Measurements from ENCODE around the gene FGD1. TPM values are rescaled to one million over a fixed set of nuclear protein-coding genes. Genes with fewer than 3 reads are reported as not detected.
"Not testable (repeated sequence)": the region's sequence is repeated elsewhere in the genome, so short reads cannot be mapped to it uniquely, and the experiment has no call there.

The FGD1 gene
- total RNA-seq (1 to 10 TPM; 8.9 to 9.9 TPM), polyA plus RNA-seq (ENCODE audit: insufficient read length in 2 of 2) (10 to 100 TPM; 40.8 to 41.2 TPM)
- long read RNA-seq, donor 1, full-length matches to known transcripts = 2 of 2 reads
- long read RNA-seq, donor 1, partial matches to known transcripts = 0 of 2 reads
- long read RNA-seq, donor 1, other reads (novel, unspliced or antisense) = 0 of 2 reads
- long read RNA-seq, donor 2, full-length matches to known transcripts = 2 of 2 reads
- long read RNA-seq, donor 2, partial matches to known transcripts = 0 of 2 reads
- long read RNA-seq, donor 2, other reads (novel, unspliced or antisense) = 0 of 2 reads
- long read RNA-seq, donor 3, full-length matches to known transcripts = 3 of 3 reads
- long read RNA-seq, donor 3, partial matches to known transcripts = 0 of 3 reads
- long read RNA-seq, donor 3, other reads (novel, unspliced or antisense) = 0 of 3 reads
- long read RNA-seq, donor 4, full-length matches to known transcripts = 2 of 56 reads
- long read RNA-seq, donor 4, partial matches to known transcripts = 22 of 56 reads
- long read RNA-seq, donor 4, other reads (novel, unspliced or antisense) = 32 of 56 reads

GRCh38 chrX:54495814-54496516 lies at the start of gene FGD1:
FGD1 (minus strand) TSS chrX:54496234; CDS start chrX:54495432, 802 bp downstream.
- WGBS (ENCODE audit: insufficient coverage) = 21% methylated on average over 39 of the region's 51 CpGs
- H3K27ac ChIP-seq (ENCODE audit: low read depth, low read length) = peak within 1 kb of the TSS; percentile 82

GRCh38 chrX:54542239-54542638 lies 46.2 kb upstream of the FGD1 start:
- H3K27ac ChIP-seq (ENCODE audit: low read depth, low read length); H3K4me3 ChIP-seq (ENCODE audit: low read depth, low read length); DNase-seq (ENCODE audit: low read depth in 4 of 6, low spot score in 6 of 6); H3K9me3 ChIP-seq (ENCODE audit: control insufficient read depth, insufficient read depth, low read length); H3K4me1 ChIP-seq (ENCODE audit: control insufficient read depth, insufficient read depth, low read length); H3K27me3 ChIP-seq (ENCODE audit: control insufficient read depth, insufficient read depth, low read length): not testable (repeated sequence)
- WGBS (ENCODE audit: insufficient coverage) = no CpG with 5 or more reads among the region's 4 CpGs
- peaks cover 35% of the 10 kb centered on the region for H3K36me3 ChIP-seq (ENCODE audit: control insufficient read depth, insufficient read depth, low read length)

More at GRCh38 chrX:54495814-54496516, at the start of gene FGD1:
- Histone ChIP-seq H3K4me3 (ENCODE audit: low read depth, low read length) (peak within 1 kb of the TSS; percentile 55), H3K36me3 (ENCODE audit: control insufficient read depth, insufficient read depth, low read length) (no peaks in the 10 kb centered on the region), H3K9me3 (ENCODE audit: control insufficient read depth, insufficient read depth, low read length) (no peaks in the 10 kb centered on the region), H3K27me3 (ENCODE audit: control insufficient read depth, insufficient read depth, low read length) (no peaks in the 10 kb centered on the region), H3K4me1 (ENCODE audit: control insufficient read depth, insufficient read depth, low read length) (peaks cover 8% of the 10 kb centered on the region)
- DNase-seq (ENCODE audit: low read depth in 4 of 6, low spot score in 6 of 6) = peak in 5 of 6 donors; percentile 36 to 89 (median 57)

- WGBS (ENCODE audit: insufficient coverage) = 64% methylated on average over 3 of the region's 4 CpGs
- DNase-seq (ENCODE audit: low read depth in 4 of 6, low spot score in 6 of 6) = no peak
- Histone ChIP-seq H3K9me3 (ENCODE audit: control insufficient read depth, insufficient read depth, low read length) (no peaks in the 10 kb centered on the region), H3K36me3 (ENCODE audit: control insufficient read depth, insufficient read depth, low read length) (peaks cover 29% of the 10 kb centered on the region), H3K4me1 (ENCODE audit: control insufficient read depth, insufficient read depth, low read length) (no peaks in the 10 kb centered on the region), H3K27ac (ENCODE audit: low read depth, low read length) (no peak overlapping the region), H3K4me3 (ENCODE audit: low read depth, low read length) (no peak overlapping the region), H3K27me3 (ENCODE audit: control insufficient read depth, insufficient read depth, low read length) (no peaks in the 10 kb centered on the region)
Measured at GRCh38 chrX:54540289-54540688, 44.3 kb upstream of the FGD1 start.

GRCh38 chrX:54534271-54534670 lies 38.2 kb upstream of the FGD1 start:
- no peak for DNase-seq (ENCODE audit: low read depth in 4 of 6, low spot score in 6 of 6)
- Histone ChIP-seq H3K9me3 (ENCODE audit: control insufficient read depth, insufficient read depth, low read length) (no peaks in the 10 kb centered on the region), H3K4me1 (ENCODE audit: control insufficient read depth, insufficient read depth, low read length) (no peaks in the 10 kb centered on the region), H3K36me3 (ENCODE audit: control insufficient read depth, insufficient read depth, low read length) (no peaks in the 10 kb centered on the region), H3K27ac (ENCODE audit: low read depth, low read length) (no peak overlapping the region), H3K4me3 (ENCODE audit: low read depth, low read length) (no peak overlapping the region), H3K27me3 (ENCODE audit: control insufficient read depth, insufficient read depth, low read length) (no peaks in the 10 kb centered on the region)
- 81% methylated on average over 4 of the region's 4 CpGs for WGBS (ENCODE audit: insufficient coverage)

- 28% methylated on average over 18 of the region's 22 CpGs for WGBS (ENCODE audit: insufficient coverage)
- H3K4me1 ChIP-seq (ENCODE audit: control insufficient read depth, insufficient read depth, low read length) = no peaks in the 10 kb centered on the region
- peak overlapping the region; percentile 67 for H3K4me3 ChIP-seq (ENCODE audit: low read depth, low read length)
- H3K9me3 ChIP-seq (ENCODE audit: control insufficient read depth, insufficient read depth, low read length) = no peaks in the 10 kb centered on the region
- H3K27ac ChIP-seq (ENCODE audit: low read depth, low read length) = peak overlapping the region; percentile 17
- H3K27me3 ChIP-seq (ENCODE audit: control insufficient read depth, insufficient read depth, low read length) = no peaks in the 10 kb centered on the region
- no peaks in the 10 kb centered on the region for H3K36me3 ChIP-seq (ENCODE audit: control insufficient read depth, insufficient read depth, low read length)
- peak in 1 of 6 donors; percentile 1 for DNase-seq (ENCODE audit: low read depth in 4 of 6, low spot score in 6 of 6)
Measured at GRCh38 chrX:54530357-54530900, 34.4 kb upstream of the FGD1 start.

GRCh38 chrX:54529552-54530356 lies 33.7 kb upstream of the FGD1 start, which contains the start of gene GNL3L:
GNL3L (plus strand) TSS chrX:54530219; CDS start chrX:54532567, 2,348 bp downstream.
- Histone ChIP-seq H3K9me3 (ENCODE audit: control insufficient read depth, insufficient read depth, low read length) (no peaks in the 10 kb centered on the region), H3K36me3 (ENCODE audit: control insufficient read depth, insufficient read depth, low read length) (no peaks in the 10 kb centered on the region), H3K4me3 (ENCODE audit: low read depth, low read length) (peak within 1 kb of the TSS; percentile 67), H3K27ac (ENCODE audit: low read depth, low read length) (peak within 1 kb of the TSS; percentile 86), H3K27me3 (ENCODE audit: control insufficient read depth, insufficient read depth, low read length) (no peaks in the 10 kb centered on the region), H3K4me1 (ENCODE audit: control insufficient read depth, insufficient read depth, low read length) (no peaks in the 10 kb centered on the region)
- 42% methylated on average over 26 of the region's 51 CpGs for WGBS (ENCODE audit: insufficient coverage)
- DNase-seq (ENCODE audit: low read depth in 4 of 6, low spot score in 6 of 6) = peak; percentile 51 to 96 (median 76)

- Histone ChIP-seq H3K4me1 (ENCODE audit: control insufficient read depth, insufficient read depth, low read length) (no peaks in the 10 kb centered on the region), H3K27me3 (ENCODE audit: control insufficient read depth, insufficient read depth, low read length) (no peaks in the 10 kb centered on the region), H3K27ac (ENCODE audit: low read depth, low read length) (peak overlapping the region; percentile 86), H3K36me3 (ENCODE audit: control insufficient read depth, insufficient read depth, low read length) (no peaks in the 10 kb centered on the region), H3K4me3 (ENCODE audit: low read depth, low read length) (peak overlapping the region; percentile 67), H3K9me3 (ENCODE audit: control insufficient read depth, insufficient read depth, low read length) (no peaks in the 10 kb centered on the region)
- no CpG with 5 or more reads among the region's 3 CpGs for WGBS (ENCODE audit: insufficient coverage)
- DNase-seq (ENCODE audit: low read depth in 4 of 6, low spot score in 6 of 6) = peak in 3 of 6 donors; percentile 2 to 43 (median 11)
Measured at GRCh38 chrX:54529151-54529550, 33.1 kb upstream of the FGD1 start.

- Histone ChIP-seq H3K4me1 (ENCODE audit: control insufficient read depth, insufficient read depth, low read length) (no peaks in the 10 kb centered on the region), H3K36me3 (ENCODE audit: control insufficient read depth, insufficient read depth, low read length) (no peaks in the 10 kb centered on the region), H3K27ac (ENCODE audit: low read depth, low read length) (no peak overlapping the region), H3K9me3 (ENCODE audit: control insufficient read depth, insufficient read depth, low read length) (no peaks in the 10 kb centered on the region), H3K27me3 (ENCODE audit: control insufficient read depth, insufficient read depth, low read length) (no peaks in the 10 kb centered on the region), H3K4me3 (ENCODE audit: low read depth, low read length) (no peak overlapping the region)
- WGBS (ENCODE audit: insufficient coverage) = 77% methylated on average over 2 of the region's 4 CpGs
- DNase-seq (ENCODE audit: low read depth in 4 of 6, low spot score in 6 of 6) = no peak
Measured at GRCh38 chrX:54509400-54509799, 13.4 kb upstream of the FGD1 start.

- WGBS (ENCODE audit: insufficient coverage) = 81% methylated on average over 6 of the region's 6 CpGs
- H3K4me3 ChIP-seq (ENCODE audit: low read depth, low read length) = no peak overlapping the region
- H3K4me1 ChIP-seq (ENCODE audit: control insufficient read depth, insufficient read depth, low read length) = peaks cover 8% of the 10 kb centered on the region
- H3K27ac ChIP-seq (ENCODE audit: low read depth, low read length) = peak overlapping the region; percentile 82
- H3K9me3 ChIP-seq (ENCODE audit: control insufficient read depth, insufficient read depth, low read length) = no peaks in the 10 kb centered on the region
- H3K36me3 ChIP-seq (ENCODE audit: control insufficient read depth, insufficient read depth, low read length) = no peaks in the 10 kb centered on the region
- no peak for DNase-seq (ENCODE audit: low read depth in 4 of 6, low spot score in 6 of 6)
- no peaks in the 10 kb centered on the region for H3K27me3 ChIP-seq (ENCODE audit: control insufficient read depth, insufficient read depth, low read length)
Measured at GRCh38 chrX:54496936-54497335, 902 bp upstream of the FGD1 start.
